Measurements from ENCODE around the gene RINT1. TPM values are rescaled to one million over a fixed set of nuclear protein-coding genes. Genes with fewer than 3 reads are reported as not detected.

The RINT1 gene
- total and polyA plus RNA-seq, 2 of the 13 experiments (the other 11 are each of a cell fraction or from before 2014, with no cell fraction given): 14.7 to 19.3 TPM

- peak; percentile 60 for TF ChIP-seq NR2C2 (CRISPR knock-in tag; IDR thresholded peaks at IDR 0.05; ENCODE audit: borderline replicate concordance)
- TF ChIP-seq ZNF747 (CRISPR knock-in tag; IDR thresholded peaks at IDR 0.05; ENCODE audit: borderline replicate concordance): peak; percentile 94
- TF ChIP-seq EHMT2 (IDR thresholded peaks at IDR 0.05; ENCODE audit: borderline replicate concordance, low read depth, low read length): no peak
- TF ChIP-seq ELF4 (CRISPR knock-in tag; IDR thresholded peaks at IDR 0.05; ENCODE audit: borderline replicate concordance): no peak
- TF ChIP-seq JUND (CRISPR knock-in tag; IDR thresholded peaks at IDR 0.05): peak; percentile 39; the same call in 1 of the 2 replicates
- no peak for TF ChIP-seq NCOR1 (IDR thresholded peaks at IDR 0.05; ENCODE audit: borderline replicate concordance, low read length)
- 0 out of 2 replicates have a peak, but pooled peaks have one; percentile 17 for TF ChIP-seq SP2 (CRISPR knock-in tag; IDR thresholded peaks at IDR 0.05)
- TF ChIP-seq PITX1 (CRISPR knock-in tag; IDR thresholded peaks at IDR 0.05): peak; percentile 72
- TF ChIP-seq FOXA3 (CRISPR knock-in tag; IDR thresholded peaks at IDR 0.05): peak; percentile 47
- TF ChIP-seq, protein P1, sequence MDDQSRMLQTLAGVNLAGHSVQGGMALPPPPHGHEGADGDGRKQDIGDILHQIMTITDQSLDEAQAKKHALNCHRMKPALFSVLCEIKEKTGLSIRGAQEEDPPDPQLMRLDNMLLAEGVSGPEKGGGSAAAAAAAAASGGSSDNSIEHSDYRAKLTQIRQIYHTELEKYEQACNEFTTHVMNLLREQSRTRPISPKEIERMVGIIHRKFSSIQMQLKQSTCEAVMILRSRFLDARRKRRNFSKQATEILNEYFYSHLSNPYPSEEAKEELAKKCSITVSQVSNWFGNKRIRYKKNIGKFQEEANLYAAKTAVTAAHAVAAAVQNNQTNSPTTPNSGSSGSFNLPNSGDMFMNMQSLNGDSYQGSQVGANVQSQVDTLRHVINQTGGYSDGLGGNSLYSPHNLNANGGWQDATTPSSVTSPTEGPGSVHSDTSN (CRISPR knock-in tag; IDR thresholded peaks at IDR 0.05; ENCODE audit: borderline replicate concordance): no peak
- peak; percentile 91 for TF ChIP-seq ZNF687 (CRISPR knock-in tag; IDR thresholded peaks at IDR 0.05)
- TF ChIP-seq ZNF790 (CRISPR knock-in tag; IDR thresholded peaks at IDR 0.05; ENCODE audit: borderline replicate concordance): no peak
- TF ChIP-seq GABPA (IDR thresholded peaks at IDR 0.05; ENCODE audit: low read depth, low read length): peak; percentile 77
- TF ChIP-seq GABPA (CRISPR knock-in tag; IDR thresholded peaks at IDR 0.05; ENCODE audit: low read depth): peak; percentile 95
- peak; percentile 88 for TF ChIP-seq ZNF891 (CRISPR knock-in tag; IDR thresholded peaks at IDR 0.05)
- peak; percentile 85; the same call in 1 of the 2 replicates for TF ChIP-seq MTA1 (CRISPR knock-in tag; IDR thresholded peaks at IDR 0.05; ENCODE audit: borderline replicate concordance)
- TF ChIP-seq MBD4 (IDR thresholded peaks at IDR 0.05; ENCODE audit: borderline replicate concordance, low read length): no peak
- peak; percentile 58; the same call in 1 of the 2 replicates for TF ChIP-seq ATF3 (CRISPR knock-in tag; IDR thresholded peaks at IDR 0.05)
- no peak for TF ChIP-seq SP1 (IDR thresholded peaks at IDR 0.05)
- peak; percentile 37; the same call in 1 of the 2 replicates for TF ChIP-seq SP1 (CRISPR knock-in tag; IDR thresholded peaks at IDR 0.05)
- peak; percentile 90 for TF ChIP-seq SALL1 (CRISPR knock-in tag; IDR thresholded peaks at IDR 0.05)
- TF ChIP-seq MEF2D (CRISPR knock-in tag; IDR thresholded peaks at IDR 0.05): peak; percentile 89
- peak; percentile 87 for TF ChIP-seq ELF1 (CRISPR knock-in tag; IDR thresholded peaks at IDR 0.05)
Observed at GRCh38 chr7:105531792-105532671, at the start of gene RINT1 (continued).
